HG03196 (cell line): Measurements from ENCODE around the gene GTF2IRD1.
"Not testable (repeated sequence)": the region's sequence is repeated elsewhere in the genome, so short reads cannot be mapped to it uniquely, and the experiment has no call there.

Experiments used
- ATAC-seq: cut with Tn5 transposase; IDR thresholded peaks from one replicate; pipeline ENCODE4 v1.9.1; 2021; ENCODE audit not compliant: unreplicated experiment

GTF2IRD1 gene

DNA sequence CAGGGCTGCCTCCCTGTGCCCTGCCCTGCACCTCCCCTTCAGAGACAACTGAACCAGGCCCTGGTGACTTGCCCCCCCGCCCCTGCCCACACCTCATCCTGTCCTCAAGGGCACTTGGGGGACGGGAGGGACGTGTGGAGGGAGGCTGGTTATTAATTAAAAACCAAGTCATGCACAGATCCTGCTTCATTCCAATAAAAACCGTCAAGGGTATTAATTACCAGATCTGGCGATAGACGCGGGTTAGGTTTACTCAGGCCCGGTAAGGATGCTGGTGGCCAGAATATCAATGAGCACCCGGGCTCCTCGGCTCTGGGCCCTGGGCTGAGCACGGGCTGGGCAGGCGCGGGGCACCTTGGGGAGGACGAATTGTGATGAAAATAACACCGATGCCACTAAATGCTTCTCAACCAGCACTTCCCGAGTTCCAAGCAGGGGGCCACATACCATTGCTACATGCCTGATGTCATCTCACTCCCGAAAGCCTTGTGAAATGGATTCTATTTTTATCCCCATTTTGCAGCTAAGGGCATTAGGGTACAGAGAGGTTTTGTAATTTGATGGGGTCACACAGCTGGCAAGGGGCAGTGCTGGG is 24.5 kb upstream of the GTF2IRD1 start:
- no peak for ATAC-seq

- ATAC-seq, result not testable (repeated sequence)
These were observed 23.3 kb upstream of the GTF2IRD1 start for GRCh38 chr7:74430409-74430808.

DNA sequence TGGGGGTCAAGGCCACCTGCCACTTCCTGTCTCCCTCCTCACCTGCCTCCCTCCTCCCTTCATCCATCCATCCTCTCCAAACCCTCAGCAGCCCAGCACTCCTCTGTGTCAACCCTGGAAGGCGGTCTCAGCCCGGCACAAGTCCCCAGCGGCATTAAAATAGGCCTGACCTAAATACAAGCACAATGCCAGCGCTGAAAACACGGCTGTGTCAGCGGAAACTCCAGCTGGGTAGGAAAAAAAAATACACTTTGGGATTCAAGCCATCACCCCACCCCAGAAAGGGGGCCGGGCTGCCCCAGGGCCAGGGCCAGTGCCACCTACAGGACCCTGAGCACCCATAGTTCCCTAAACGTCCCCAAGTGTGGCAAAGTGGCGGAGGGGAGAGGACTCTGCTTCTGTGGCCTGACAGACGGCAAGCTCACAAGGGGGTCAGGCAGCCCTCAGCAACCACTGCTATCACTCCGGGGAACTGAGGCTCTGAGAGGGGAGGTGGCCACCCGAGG is 22.7 kb upstream of the GTF2IRD1 start:
- no peak for ATAC-seq

DNA sequence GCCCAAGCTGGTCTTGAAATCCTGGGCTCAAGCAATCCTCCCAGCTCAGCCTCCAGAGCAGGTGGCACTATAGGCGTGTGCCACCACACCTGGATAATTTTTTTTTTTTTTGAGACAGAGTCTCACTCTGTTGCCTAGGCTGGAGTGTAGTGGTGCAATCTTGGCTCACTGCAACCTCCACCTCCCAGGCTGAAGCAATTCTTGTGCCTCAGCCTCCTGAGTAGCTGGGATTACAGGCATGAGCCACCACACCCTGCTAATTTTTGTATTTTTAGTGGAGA is 16.5 kb upstream of the GTF2IRD1 start:
- not testable (repeated sequence) for ATAC-seq

DNA sequence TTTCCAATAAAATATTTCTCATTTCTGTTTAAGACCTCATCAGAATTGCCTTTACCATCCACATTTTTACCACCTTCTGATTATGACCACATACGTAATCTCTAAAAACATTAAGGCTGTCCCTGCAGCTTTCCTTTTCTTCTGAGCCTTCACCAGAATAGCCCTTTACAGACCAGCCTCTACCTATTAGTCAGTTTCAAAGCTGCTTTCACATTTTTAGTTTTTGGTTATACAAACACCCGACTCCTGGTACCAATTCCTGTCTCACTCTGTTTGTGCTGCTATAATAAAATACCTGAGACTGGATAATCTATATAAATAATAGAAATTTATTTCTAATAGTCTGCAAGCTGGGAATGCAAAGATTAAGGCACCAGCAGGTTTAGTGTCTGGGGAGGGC is 15.4 kb upstream of the GTF2IRD1 start:
- ATAC-seq, result no peak

DNA sequence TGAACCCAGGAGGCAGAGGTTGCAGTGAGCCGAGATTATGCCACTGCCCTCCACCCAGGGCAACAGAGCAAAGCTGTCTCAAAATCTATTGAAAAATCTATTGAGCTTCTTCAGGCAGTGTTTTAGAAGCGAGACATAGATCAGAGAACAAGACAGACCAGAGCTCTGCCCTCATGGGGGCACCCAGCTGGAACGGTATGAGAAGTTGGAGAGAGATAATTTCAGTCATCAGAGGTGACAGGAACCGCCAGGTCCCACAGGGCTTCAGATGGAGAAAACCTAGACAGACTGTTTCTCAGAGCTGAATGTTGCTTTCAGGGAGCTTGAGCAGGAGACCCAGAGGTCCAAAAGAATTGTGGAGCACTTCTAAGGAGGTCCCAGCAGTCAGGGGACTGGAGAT is 14.2 kb upstream of the GTF2IRD1 start:
- ATAC-seq, result no peak

GRCh38 chr7:74440143-74440542 is 13.6 kb upstream of the GTF2IRD1 start:
- not testable (repeated sequence) for ATAC-seq

- no peak for ATAC-seq
These were observed 11.9 kb upstream of the GTF2IRD1 start for GRCh38 chr7:74441801-74442200.

GRCh38 chr7:74443543-74444247 is 10.0 kb upstream of the GTF2IRD1 start:
- ATAC-seq, result no peak

GRCh38 chr7:74449144-74449543 is 4.6 kb upstream of the GTF2IRD1 start:
- no peak for ATAC-seq

- no peak for ATAC-seq
These were observed 3.8 kb upstream of the GTF2IRD1 start for GRCh38 chr7:74449809-74450397.

DNA sequence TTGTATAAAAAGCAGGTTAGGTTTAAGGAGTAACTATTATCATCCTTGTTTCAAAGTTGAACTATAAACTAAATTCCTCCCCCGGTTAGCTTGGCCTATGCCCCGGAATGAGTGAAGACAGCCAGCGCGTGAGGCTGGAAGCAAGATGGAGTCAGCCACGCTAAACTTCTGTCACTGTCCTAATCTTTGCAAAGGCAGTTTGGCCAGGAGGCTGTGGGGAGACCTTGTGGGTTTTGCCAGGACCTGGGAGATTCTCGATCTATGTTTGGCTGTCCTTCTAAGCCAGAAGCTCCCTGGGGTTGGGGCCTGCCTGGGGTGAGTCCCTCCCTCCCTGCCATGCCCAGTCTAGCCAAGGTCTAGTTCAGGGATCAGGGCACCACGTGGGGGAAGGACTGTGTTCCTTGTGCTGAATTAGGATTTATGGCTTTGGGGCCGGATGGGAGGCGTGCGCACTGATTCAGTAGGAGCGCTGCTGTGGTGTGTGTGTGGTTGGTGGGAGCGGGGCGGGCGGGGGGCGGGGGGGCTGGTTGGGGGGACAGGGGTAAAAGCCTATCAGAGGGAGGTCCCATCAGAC is 871 bp upstream of the GTF2IRD1 start:
- ATAC-seq, result no peak

GRCh38 chr7:74454021-74454924 is 567 bp downstream of the GTF2IRD1 start:
- ATAC-seq, result no peak

DNA sequence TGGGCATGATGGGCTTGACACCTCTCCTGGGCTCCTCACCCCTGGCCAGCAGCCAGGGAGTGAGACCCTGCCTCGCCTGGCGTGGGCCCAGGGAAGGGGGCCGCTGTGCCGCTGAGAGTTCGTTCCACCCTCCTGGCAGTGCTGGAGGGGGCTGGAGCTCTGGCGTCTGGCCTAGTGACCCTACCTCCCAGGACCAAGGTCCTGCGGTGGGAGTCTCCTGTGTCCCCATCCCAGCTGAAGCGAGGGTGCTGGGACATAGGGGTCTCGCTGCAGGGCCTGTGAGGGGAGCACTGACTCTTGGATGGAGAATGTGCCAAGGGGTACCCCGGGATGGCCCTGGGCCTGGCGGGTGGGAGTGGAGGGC is 1.2 kb downstream of the GTF2IRD1 start:
- ATAC-seq, result no peak

DNA sequence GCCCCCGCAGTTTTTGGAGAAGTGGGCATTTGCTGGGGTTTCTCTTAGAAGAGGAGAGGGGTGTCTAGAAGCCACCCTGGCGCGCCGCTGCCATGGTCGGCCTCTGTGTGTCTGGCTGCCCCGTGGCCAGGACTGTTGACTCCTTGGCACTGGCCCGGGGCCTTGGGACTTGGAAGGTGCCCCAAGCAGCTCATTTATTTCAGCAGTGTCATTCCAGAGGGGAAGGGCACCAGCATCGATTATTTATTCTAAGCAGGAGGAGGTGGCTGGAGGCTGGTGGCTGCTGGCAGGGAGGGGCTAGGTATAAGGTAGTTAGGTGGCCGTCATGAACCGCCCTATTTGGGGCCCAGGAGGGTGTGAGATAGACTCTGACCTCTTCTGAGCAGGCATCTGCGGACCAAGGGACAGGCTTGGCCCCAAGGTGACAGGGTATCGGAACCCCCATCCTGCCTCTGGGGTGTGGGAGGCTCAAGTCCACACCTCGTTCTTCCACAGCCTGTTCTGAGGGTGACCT is 1.6 kb downstream of the GTF2IRD1 start:
- no peak for ATAC-seq

GRCh38 chr7:74455928-74456327 is 2.2 kb downstream of the GTF2IRD1 start:
- ATAC-seq, result no peak

- ATAC-seq, result no peak
These were observed 3.3 kb downstream of the GTF2IRD1 start for GRCh38 chr7:74457007-74457406.

- no peak for ATAC-seq
These were observed 8.4 kb downstream of the GTF2IRD1 start for GRCh38 chr7:74461970-74462706.

DNA sequence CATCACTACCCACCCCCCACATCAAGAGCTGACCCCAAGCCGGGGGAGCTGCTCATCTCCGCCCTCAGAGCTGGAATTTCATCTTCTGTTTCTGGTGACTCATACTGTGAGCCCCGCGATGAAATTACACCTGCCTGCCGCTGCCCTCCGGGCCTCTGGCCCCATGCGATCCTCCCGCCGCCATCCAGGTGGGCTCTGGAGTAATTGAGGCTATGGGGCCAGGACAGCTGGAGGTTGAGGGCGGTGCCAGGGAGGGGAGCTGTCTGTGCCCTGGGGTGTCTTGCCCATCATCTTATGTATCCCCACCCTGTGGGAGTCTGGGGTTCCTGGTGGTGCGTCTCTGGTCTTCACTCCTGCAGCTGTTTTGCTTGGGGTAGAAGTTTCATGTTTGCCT is 9.0 kb downstream of the GTF2IRD1 start:
- ATAC-seq, result no peak
